Omental fat pad (tissue), 4 donors: ENCODE measurements around the gene RAB39A. TPM values are rescaled to one million over a fixed set of nuclear protein-coding genes. Genes with fewer than 3 reads are reported as not detected.
"Not testable (repeated sequence)": the region's sequence is repeated elsewhere in the genome, so short reads cannot be mapped to it uniquely, and the experiment has no call there.

Experiments
- ATAC-seq: fragments of 150-250 bp; one replicate; pipeline ENCODE4 v1.9.1; 2016; ENCODE audit warnings: mild to moderate bottlenecking, moderate library complexity; ENCODE audit not compliant: low FRiP score
- DNase-seq: peaks from one replicate; pipeline ENCODE4 v3.0.0-alpha.2; 2019; ENCODE audit warnings: low spot score
- total RNA-seq, 4 donors: library from RNA; depleted of rRNA; stranded (reverse); fragments of >200 nt; gene quantifications; one replicate each; pipeline ENCODE4 v1.1.0, GENCODE V29; 2016
- TF ChIP-seq, protein P1 (sequence below), 3 donors: fragments of 450-650 bp; IDR thresholded peaks; one replicate each; pipeline ENCODE4 v1.5.1; 2016 to 2017; ENCODE audit warnings: antibody characterized with exemption in 3 of 3, mild to moderate bottlenecking in 3 of 3, moderate library complexity in 2 of 3

Gene RAB39A, protein sequence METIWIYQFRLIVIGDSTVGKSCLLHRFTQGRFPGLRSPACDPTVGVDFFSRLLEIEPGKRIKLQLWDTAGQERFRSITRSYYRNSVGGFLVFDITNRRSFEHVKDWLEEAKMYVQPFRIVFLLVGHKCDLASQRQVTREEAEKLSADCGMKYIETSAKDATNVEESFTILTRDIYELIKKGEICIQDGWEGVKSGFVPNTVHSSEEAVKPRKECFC
- total RNA-seq: 1 to 10 TPM; 1.4 to 4.3 (median 2.5) TPM

DNA sequence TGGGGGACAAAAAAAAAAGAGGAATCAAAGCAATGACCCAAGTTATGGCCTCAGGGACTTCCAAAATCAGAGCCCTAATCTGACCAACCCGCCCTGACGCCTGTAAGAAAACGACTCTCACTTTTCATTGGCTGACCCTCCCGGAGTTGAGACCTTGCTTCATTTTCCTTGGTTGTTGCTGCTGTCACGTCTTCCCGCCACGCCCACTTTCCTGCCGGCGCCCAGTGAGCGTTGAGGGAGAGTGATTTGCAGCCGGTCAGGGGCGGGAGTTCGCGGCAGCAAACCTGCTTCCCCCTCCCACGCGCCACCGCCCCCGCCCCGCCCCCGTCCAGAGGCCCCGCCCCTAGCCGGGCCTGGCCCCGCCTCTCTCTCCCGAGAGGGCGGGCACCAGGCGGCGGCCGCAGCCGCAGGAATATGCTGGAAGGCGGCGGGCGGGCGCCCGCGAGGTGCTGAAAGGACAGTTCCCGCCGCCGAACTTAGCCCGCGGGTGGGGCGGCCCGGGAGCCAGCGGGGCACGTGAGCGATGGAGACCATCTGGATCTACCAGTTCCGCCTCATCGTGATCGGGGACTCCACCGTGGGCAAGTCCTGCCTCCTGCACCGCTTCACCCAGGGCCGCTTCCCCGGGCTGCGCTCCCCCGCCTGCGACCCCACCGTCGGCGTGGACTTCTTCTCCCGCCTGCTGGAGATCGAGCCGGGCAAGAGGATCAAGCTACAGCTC is at the start of gene RAB39A:
Gene RAB39A (plus strand): TSS at position 403 of the 721 bp plus-strand sequence. CDS start 121 bp downstream, at position 524.
- TF ChIP-seq, protein P1, sequence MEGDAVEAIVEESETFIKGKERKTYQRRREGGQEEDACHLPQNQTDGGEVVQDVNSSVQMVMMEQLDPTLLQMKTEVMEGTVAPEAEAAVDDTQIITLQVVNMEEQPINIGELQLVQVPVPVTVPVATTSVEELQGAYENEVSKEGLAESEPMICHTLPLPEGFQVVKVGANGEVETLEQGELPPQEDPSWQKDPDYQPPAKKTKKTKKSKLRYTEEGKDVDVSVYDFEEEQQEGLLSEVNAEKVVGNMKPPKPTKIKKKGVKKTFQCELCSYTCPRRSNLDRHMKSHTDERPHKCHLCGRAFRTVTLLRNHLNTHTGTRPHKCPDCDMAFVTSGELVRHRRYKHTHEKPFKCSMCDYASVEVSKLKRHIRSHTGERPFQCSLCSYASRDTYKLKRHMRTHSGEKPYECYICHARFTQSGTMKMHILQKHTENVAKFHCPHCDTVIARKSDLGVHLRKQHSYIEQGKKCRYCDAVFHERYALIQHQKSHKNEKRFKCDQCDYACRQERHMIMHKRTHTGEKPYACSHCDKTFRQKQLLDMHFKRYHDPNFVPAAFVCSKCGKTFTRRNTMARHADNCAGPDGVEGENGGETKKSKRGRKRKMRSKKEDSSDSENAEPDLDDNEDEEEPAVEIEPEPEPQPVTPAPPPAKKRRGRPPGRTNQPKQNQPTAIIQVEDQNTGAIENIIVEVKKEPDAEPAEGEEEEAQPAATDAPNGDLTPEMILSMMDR (IDR thresholded peaks at IDR 0.05): no peak
- ATAC-seq (peak; percentile 82), DNase-seq (peak; percentile 45)

DNA sequence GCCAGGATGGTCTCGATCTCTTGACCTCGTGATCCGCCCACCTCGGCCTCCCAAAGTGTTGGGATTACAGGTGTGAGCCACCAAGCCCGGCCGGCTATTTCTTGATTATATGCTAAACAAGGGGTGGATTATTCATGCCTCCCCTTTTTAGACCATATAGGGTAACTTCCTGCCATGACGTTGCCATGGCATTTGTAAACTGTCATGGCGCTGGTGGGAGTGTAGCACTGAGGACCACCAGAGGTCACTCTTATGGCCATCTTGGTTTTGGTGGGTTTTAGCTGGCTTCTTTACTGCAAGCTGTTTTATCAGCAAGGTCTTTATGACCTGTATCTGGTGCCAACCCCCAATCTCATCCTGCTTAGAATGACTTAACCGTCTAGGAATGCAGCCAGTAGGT is 46.8 kb upstream of the RAB39A start:
- DNase-seq, ATAC-seq: not testable (repeated sequence)

DNA sequence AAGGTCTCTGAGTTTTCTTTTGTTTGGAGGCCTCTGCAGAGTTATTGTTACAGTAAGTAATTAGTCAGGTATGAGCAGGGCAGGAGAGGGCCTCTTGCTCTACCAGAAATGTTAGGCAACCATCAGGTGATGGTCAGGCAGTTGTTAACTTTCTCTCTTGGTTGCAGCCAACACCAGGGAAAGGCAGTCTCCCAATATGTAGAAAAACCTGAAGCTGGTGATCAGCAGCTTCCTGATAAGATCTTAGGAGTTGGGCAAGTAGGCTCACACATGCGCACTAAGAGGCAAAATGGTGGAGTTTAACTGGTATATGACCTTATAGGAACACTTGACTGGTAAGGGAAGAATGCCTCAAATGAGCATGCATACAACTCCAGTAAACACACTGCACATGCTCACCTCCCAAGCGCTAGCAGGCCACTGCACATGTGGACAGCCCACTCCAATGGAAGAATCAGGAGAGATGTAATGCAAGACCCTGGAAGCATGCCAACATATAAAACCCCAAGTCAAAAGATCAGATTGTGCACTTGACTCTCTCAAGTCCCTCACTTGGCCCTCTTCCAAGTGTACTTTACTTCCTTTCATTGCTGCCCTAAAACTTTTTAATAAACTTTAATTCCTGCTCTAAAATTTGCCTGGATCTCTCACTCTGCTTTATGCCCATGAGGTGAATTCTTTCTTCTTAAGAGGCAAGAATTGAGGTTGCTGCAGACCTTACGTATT is 46.0 kb upstream of the RAB39A start:
- TF ChIP-seq, protein P1 (IDR thresholded peaks at IDR 0.05): no peak
- DNase-seq (no peak), ATAC-seq (no peak)

DNA sequence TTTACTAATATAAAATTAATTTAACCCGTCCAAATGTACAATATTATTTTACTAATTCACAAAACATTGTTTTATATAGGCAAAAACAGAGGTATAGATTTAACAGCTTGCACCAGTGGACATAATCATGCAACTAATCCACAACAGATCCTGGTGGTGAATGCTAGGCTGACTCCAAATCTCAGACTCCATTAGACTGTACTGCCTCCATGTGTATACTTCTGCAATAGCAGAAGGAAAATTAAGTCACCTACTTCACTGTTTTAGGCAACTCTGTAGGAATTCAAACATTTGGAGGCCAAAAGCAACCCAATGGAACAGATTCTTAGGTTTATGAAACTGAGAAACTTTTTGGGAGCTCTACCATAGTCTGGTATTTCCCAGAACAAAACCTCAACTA is 30.0 kb upstream of the RAB39A start:
- ATAC-seq (no peak), DNase-seq (no peak)
- TF ChIP-seq, protein P1 (IDR thresholded peaks at IDR 0.05): peak in 1 of 3 donors; percentile 27

DNA sequence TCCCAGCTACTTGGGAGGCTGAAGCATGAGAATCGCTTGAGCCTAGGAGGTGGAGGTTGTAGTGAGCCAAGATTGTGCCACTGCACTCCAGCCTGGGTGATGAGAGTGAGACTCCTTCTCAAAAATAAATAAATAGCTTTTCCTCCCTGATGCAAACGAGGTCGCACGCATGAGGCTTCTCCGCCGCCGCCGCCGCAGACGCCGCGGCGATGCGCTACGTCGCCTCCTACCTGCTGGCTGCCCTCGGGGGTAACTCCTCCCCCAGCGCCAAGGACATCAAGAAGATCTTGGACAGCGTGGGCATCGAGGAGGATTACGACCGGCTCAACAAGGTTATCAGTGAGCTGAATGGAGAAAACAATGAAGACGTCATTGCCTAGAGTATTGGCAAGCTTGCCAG is 20.0 kb upstream of the RAB39A start:
- no peak for ATAC-seq
- TF ChIP-seq, protein P1 (IDR thresholded peaks at IDR 0.05): no peak
- no peak for DNase-seq

DNA sequence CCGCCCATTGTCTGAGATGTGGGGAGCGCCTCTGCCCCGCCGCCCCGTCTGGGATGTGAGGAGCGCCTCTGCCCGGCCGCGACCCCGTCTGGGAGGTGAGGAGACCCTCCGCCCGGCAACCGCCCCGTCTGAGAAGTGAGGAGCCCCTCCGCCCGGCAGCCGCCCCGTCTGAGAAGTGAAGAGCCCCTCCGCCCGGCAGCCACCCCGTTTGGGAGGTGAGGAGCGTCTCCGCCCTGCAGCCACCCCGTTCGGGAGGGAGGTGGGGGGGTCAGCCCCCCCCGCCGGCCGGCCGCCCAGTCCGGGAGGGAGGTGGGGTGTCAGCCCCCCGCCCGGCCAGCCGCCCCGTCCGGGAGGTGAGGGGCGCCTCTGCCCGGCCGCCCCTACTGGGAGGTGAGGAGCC is 15.8 kb upstream of the RAB39A start:
- not testable (repeated sequence) for DNase-seq, ATAC-seq

DNA sequence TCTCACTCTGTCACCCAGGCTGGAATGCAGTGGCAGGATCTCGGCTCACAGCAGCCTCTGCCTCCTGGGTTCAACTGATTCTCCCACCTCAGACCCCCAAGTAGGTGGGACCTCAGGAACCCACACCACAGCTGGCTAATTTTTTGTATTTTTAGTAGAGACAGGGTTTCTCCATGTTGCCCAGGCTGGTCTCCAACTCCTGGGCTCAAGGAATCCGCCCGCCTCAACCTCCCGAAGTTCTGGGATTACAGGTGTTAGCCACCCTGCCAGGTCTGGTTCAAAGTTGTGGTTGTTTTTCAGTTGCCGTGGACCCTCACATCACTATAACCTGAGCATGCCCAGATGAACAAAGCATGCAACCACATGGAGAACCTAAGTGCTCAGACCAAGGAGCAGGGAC is 13.0 kb upstream of the RAB39A start:
- DNase-seq (no peak), ATAC-seq (no peak)
- TF ChIP-seq, protein P1 (IDR thresholded peaks at IDR 0.05): no peak
